Thyroid gland (tissue), 4 donors: ENCODE results near the gene PRPF6.

Experiments
- POLR2A ChIP-seq, 2 donors: fragments of 450-650 bp; IDR thresholded peaks; one replicate each; pipeline ENCODE4 v1.6.1; 2017; ENCODE audit warnings: antibody characterized with exemption in 2 of 2, mild to moderate bottlenecking in 2 of 2, moderate library complexity in 1 of 2
- TF ChIP-seq, protein P1 (sequence below), 6 experiments: fragments of 200-600 bp in 3 of 6; fragments of 450-650 bp in 3 of 6; sonication (generic) in 3 of 6; IDR thresholded peaks; one replicate each; pipeline ENCODE4 v1.5.1; 2016 to 2019; ENCODE audit warnings: antibody characterized with exemption in 6 of 6, mild to moderate bottlenecking in 2 of 6, inconsistent platforms in 1 of 6, moderate library complexity in 1 of 6

DNA sequence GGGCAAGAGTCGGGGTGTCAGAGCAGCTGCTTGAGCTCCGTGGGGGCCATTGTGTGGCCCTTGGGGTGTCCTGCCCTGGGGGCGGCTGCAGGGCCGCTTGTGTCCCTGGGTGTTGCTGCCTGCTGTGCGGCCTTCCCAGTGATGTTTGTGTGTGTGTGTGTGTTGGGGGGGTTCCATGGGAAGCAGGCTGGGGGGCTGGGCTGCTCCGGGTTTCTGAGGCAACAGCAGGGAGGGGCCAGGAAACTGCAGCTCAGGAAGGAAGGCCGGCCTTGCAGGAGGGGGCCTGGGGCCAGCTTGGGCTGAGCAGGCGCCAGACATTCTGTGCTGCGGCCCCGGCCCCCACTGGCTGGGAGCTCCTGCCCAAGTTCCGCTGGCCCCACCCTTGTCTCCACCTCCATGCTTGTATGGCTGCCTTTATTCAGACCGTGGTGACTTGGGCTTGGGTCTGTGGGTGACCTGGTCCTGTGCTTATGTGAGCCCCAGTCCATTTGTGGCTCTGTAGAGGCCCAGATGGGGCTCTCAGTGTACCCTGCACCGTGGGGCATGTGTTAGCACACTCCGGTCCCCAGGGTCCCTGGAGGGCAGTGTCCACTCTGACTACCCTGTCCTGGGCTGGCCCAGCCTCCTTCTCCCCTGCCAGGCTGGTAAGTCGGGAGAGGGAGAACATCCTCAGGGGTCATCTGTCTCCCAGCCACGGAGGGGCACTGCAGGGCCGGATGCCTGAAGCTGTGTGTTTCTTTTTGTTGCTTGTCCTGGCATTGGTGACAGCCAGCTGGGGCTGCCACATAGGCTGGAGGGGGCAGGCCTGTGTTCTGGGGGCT lies 73.1 kb downstream of the PRPF6 start:
- TF ChIP-seq, protein P1, sequence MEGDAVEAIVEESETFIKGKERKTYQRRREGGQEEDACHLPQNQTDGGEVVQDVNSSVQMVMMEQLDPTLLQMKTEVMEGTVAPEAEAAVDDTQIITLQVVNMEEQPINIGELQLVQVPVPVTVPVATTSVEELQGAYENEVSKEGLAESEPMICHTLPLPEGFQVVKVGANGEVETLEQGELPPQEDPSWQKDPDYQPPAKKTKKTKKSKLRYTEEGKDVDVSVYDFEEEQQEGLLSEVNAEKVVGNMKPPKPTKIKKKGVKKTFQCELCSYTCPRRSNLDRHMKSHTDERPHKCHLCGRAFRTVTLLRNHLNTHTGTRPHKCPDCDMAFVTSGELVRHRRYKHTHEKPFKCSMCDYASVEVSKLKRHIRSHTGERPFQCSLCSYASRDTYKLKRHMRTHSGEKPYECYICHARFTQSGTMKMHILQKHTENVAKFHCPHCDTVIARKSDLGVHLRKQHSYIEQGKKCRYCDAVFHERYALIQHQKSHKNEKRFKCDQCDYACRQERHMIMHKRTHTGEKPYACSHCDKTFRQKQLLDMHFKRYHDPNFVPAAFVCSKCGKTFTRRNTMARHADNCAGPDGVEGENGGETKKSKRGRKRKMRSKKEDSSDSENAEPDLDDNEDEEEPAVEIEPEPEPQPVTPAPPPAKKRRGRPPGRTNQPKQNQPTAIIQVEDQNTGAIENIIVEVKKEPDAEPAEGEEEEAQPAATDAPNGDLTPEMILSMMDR (IDR thresholded peaks at IDR 0.05) = no peak
- TF ChIP-seq POLR2A (IDR thresholded peaks at IDR 0.05) = no peak
